SIG-M5 (cell line): Measurements from ENCODE around the gene IQGAP2.
"Not testable (repeated sequence)": the region's sequence is repeated elsewhere in the genome, so short reads cannot be mapped to it uniquely, and the experiment has no call there.

Experiments
- DNase-seq: peaks from one replicate; lab custom pipeline; 2025; lab: John Stamatoyannopoulos, UW

Gene IQGAP2

DNA sequence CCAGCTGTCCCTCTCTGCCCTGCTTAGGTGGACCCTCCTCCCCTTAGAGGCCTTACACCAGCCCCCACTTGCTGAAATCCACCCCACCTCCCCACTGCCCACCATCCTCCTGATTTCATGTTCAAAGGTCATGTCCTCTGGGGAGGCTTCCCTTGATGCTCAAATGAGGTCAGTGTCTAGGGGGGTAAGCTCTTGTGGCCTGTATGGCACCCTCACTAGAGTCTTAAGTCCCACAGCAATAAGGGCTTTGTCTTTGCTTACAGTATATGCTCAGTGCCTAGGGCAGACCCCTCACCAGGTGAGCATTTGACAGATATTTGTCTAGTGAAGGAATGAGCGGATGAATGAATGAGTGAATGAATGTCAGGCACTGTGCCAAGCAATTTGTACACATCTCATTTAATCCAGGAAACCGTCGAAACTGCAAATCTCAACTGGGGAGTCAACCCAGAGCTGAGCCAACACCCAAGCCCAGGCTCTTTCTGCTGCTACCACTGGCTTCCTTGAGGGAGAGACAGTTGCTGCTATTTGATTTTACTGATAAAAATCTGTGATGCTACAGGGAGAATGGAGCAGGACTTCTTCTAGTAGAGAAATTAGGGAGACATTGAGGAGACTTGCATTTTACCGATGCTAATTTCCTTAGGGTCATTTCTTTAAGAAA is 101.9 kb downstream of the IQGAP2 start:
- DNase-seq: no peak

DNA sequence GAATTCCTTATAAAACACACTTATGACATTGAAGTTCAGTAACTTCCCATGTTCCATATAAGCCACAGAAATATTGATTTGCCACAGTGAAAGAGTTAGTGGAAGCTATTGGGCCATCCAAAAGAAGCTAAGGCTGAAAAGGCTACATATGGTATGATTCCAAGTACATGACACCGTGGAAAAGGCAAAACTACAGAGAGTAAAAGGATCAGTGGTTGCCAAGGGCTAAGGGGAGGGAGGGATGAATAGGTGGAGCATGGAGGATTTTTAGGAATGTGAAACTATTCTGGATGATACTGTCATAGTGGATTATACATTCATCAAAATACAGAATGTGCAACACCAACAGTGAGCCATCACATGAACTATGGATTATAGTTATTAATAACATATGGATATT is 110.4 kb downstream of the IQGAP2 start:
- no peak for DNase-seq

DNA sequence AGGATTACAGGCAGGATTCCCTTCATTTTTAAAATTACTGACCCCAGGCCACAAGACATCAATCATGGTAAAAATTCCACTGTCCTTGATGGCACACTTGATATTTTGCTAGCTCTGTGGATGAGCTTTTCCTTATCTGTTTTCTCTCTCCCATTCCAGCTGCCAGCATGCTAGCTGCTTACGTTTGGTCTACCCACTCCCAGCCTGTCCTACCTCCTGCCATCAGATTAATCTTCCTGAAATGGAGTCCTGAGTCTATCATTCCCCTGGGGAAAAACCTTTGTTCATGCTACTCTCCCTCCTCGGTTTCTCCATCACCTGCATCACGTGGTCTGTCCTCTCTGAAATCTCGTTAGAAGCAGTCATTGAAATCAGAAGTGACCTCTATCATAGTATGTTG is 111.2 kb downstream of the IQGAP2 start:
- no peak for DNase-seq

DNA sequence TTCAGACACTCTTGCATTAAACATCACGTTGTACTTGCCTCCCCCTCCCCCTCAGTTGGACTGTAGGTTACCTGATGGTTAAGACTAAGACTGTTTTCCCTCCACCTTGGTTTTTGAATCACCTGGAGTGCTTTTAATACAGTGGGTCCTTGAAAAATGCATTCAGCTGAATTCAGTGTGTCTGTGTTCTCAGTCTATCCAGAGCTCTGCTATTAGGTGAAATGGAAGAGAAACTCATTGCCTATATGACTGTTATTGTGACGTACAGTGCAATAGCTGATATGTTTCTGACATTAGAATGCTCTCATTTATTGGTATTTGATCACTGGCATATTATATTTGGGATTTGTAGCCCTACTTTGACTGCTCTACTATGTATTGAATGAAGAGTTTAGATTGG is 111.6 kb downstream of the IQGAP2 start:
- no peak for DNase-seq

DNA sequence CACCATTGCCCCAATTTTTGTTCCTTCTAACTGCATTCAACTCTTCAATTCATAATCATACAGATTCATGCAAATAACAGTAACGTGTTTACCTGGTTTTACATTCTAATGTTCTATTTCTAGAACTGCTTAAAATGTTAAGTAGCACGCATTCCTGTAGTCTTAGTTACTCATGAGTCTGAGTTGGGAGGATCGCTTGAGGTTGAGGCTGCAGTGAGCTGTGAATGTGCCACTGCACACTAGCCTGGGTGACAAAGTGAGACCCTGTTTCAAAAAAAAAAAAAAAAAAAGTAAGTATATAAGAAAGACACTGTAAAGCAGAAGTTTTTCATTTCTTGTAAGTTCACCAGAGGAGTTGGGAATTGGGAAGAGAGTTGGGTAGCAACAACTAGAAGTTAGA is 114.2 kb downstream of the IQGAP2 start:
- no peak for DNase-seq

DNA sequence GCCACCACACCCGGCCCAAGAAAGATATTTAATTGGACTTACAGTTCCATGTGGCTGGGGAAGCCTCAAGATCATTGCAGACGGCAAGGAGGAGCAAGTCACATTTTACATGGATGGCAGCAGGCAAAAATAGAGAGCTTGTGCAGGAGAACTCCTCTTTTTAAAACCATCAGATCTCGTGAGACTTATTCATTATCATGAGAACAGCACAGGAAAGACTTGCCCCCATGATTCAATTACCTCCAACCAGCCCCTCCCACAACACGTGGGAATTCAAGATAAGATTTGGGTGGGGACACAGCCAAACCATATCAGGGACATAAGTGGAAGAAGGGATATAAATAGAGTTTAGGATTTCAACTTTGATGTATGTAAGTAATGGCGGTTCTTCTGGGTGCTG is 115.2 kb downstream of the IQGAP2 start:
- DNase-seq: not testable (repeated sequence)

DNA sequence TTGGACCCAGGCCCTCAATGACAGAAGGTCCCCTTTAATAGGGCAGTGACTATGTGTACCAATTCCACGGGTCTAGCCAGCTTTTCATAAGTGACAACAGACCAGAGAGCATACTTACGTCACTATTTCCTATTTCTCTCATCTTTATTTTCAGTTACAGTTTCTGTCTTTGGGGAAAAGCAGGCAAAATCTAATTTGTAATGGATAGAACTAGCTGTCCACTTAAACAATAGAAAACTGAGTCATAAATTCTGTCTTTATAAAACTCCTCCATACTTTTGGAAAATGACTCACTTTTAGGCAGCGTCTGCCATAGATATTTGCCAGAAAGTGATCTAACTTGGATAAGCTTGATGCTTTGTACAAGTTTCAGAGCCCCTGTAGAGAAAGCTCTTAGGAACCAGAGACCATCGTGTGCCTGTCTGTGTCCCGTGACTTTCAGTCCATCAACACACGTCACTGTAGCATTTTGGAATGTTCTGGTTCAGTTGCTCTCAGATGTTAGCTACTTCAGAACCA is 118.2 kb downstream of the IQGAP2 start:
- DNase-seq: no peak

DNA sequence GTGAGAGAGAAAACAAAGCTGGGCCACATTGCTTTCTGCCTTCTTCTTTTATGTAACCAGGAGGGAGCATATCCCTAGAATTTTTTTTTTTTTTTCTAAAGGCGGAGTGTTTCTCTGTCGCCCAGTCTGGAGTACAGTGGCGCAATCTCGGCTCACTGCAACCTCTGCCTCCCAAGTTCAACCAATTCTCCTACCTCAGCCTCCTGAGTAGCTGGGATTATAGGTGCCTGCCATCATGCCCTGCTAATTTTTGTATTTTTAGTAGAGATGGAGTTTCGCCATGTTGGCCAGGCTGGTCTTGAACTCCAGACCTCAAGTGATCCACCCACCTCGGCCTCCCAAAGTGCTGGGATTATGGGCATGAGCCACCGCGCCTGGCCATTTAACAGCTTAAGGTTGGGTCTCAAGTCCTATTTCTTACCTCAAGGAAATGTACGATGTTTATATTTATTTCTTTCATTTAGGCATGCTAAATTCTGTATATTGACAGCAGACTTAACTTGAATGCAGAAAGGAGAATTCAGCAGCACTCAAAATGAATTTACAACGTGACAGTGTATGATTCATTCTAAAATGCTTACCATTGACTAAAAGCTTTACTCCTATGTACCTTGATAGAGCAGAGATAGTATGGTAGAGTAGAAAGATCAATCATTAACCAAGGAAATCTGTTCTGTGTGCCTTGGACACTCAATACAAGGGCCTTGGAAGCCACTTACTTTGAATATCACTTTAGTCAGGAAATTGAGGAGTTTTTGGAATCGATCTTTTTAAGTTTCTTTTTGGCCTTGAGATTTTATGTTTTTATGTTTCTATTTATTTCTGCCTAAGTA is 119.2 kb downstream of the IQGAP2 start:
- DNase-seq: no peak

DNA sequence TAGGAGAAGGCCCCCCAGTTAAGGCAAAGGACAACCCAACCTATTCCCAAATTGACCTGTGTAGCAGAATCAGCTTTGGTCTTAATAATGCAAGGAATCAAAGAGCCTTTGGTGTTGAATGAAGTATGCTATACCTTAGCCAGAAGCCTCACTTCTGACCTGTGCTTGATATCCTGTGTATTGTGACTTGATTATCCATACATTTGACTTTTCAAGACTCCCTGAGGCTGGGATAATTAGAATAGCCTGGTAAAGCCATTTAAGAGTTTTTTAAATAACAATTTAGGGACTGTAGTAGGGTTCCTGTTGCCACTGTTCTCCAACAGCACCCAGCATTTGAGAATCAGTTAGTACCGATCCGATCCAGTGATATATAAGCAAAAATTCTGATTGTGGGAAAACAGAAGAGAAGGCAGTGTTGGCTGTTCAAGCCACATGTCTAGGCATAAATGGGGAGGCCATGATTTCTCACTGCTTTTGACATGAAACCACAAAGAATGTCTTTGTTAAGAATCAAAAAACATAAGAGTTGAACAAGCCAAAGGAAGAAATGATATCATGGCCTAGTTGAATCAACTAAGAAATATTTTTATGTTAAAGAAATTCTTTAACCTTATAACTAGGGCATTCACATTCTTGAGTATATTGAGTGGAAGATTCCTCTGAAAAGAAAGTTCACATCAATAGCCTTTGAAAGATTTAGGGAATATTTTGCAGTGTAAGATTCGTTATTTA is 121.2 kb downstream of the IQGAP2 start:
- no peak for DNase-seq

DNA sequence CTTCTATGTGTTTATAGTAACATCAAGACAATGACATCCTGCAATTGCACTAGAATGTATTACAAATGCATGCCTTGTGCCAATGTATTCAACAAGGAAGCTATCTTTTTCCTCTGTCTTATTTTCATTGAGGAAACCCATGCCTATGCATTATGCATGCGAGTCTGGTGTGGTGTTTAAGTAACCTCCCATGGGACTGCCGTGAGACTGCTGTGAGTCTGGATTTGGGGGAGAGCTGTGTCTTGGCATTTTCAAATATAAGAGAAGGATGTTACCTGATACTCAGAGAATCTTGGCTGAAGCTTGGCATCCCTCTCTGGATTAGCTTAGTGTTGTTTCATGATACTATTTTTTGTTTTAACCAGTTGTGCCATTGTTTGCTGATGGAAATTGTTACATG is 121.8 kb downstream of the IQGAP2 start:
- DNase-seq: no peak

DNA sequence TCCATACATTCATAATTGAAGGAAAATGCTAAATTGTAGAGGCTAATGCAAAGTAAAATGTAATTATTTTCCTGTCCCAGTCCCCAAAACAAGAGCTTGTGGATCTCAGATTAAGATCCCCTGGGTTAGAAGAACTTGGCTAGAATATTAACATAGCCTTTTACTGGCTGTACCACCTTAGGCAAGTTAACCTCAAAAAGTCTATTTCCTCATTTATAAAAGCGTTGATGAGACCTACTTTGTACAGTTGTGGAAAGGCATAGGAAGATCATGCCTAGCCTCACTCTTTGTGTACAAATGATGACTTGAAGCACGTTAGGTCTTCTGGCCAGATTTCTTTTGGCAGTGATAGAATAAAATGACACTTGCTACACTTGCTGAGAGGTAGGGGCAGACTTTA is 122.9 kb downstream of the IQGAP2 start:
- DNase-seq: no peak

DNA sequence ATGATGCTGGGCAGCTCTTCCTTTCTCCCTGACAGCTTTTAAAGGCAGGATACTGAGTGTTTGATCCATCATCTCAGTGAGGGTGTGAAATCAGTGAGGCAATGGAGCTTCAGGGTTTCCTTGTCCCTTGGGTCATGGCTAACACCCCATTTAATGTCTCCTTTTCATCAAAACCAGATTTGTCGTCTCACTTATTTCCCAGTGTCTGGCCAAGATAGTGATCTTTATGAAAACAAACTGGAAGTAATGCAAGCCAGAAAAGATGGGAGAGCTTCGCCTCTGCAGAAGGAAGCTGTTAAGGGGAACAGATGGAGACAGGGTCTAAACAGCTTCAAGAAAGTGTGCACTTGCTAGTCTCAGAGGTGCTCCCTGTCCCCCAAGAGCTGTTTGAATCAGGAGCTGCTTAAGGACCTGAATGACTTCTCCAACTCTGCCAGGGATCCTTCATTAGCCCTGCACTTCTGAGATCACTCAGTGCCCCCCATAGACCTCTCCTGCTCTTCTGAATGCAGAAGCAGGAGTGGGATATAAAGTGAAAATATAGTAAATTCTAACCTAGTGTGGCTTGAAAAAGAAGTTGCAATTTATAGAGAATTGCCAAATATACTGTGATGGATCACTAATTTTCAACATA is 124.0 kb downstream of the IQGAP2 start:
- no peak for DNase-seq

DNA sequence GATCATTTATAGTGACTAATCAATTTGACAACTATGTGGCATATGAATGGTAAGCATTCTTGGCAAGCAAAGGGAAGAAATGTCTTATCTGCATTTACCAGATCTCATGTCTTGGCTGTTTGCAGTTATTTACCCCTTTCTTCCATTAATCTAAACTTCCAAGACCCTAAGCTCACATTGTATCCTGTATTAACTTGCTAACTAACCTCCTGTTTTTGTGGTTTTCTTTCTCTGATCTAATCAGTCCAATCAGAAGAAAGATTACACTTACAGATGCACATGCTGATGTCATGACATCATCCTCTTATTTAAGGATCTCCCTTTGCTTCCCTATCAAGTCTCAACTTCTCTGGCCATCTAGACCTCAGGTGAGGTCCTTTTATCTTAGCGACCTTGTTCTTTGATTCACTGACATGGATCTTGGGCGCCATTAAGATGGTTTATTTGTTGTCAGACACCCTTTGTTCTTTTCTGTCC is 124.6 kb downstream of the IQGAP2 start:
- DNase-seq: no peak

DNA sequence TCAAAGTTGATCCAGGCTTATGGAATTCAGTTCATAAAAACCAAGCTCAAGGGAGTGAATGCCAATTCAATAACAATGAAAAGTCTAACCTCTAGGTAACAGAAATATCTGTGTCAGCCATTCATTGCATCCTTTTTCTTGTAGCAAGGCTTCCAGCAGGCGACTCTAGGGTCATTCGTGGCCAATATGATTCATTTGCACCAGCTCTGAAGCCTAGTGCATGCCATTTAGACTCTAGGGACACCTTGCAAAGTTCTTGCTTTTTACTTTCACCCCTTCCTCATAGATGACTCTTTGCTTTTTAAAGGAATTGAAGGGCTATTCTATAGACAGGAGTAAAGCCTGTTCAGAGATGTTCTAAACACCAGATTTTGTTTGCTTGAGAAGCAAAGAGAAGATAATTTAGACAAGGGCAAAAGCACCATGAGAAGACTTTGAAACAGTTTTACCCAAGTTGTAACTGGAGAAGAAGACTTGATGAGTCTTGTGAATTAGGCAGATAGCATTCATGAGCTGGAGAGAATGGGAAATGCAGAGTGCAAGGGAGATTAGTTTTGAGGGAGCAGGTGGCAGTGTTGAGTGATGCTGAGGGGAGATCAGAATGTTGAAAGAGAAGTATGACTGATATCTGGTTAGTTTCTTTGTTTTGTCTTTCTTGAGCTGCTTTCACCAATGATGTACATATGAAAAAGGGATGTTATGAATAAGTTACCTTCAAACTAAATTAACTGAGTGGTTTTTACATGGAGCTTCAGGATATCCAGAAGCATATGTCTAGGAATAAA is 125.7 kb downstream of the IQGAP2 start:
- no peak for DNase-seq

DNA sequence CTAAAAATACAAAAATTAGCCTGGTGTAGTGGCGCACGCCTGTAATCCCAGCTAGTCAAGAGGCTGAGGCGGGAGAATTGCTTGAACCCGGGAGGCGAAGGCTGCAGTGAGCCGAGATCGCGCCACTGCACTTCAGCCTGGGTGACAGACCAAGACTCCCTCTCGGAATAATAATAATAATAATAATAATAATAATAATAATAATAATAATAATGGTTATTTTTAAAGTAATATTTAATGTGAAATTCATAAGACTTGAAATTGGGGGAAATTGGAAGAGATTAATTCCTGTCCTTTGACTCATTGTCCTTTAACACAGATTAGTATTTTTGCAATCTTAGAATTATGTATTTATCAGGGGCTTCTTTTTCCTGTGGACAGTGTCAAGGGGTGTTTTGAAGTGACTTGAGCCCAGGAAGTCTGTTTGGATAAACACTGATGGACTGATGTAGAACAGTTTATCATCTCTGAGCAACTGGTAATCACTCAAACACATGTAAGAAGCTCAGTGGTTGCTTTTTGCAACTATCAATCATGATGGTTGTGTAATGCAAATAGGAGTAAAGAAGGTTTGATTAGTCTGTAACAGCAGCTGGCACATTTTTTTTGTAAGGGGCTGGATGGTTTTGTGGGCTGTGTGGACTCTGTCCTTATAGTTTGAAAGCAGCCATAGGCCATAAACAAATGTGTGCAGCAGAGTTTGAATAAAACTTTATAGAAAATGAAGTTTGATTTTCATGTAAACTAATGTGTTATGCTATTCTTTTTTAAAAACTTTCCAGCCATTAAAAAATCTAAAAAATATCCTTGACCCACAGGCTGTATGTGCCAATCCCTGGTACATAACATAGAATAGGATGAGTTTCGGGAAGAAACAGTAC is 126.6 kb downstream of the IQGAP2 start:
- DNase-seq: no peak

DNA sequence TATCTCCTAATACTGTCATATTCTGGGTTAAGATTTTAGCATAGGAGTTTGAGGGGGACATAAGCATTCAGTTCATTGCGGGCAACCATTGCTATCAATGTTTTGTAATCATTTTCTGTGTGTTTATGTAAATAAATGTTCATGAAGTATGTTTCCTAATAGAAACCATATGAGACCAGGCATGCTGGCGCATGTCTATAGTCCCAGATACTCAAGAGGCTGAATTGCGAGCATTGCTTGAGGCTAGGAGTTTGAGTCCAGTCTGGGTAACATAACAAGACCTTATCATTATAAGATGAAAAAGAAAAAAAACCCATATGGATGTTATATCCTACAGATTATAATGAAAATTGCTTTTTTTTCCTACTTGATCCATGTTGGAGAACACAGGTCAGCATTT is 129.0 kb downstream of the IQGAP2 start:
- no peak for DNase-seq

DNA sequence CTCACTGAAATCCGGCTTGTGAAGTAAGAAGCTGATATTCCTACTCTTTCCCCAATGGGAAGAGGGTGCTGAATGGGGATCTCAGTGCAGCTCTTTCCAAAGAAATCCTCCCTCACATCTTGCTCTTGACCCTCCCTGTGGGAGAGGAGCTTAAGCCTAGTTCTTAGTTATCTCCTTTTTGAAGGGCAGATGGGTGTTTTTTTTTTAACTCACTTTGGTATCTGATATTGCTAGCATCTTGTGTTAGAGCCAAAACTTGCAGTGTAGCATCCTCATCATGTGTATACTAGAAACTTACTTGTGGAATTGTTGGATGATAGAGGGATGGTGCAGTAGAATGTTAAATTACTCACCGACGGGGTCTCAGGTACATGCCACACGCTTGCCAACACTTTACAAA is 129.9 kb downstream of the IQGAP2 start:
- no peak for DNase-seq

DNA sequence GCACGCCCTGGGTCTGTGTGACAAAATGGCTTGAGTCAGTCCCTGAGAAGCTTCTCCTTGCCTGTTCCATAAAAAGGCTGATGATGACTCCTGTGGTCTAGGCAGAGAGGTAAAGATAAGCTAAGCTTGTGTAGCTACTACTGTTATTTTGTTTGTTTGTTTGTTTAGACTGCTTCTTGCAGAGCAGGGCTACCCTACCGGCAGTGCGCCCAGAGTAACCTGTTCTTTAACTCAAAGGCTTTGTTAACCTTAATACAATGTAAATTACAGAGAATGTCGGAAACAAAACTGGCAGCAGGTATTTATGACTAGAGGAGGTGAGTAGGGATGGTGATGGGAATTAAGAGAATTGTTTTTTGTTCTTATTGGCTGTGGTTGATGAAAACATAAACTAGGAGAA is 132.5 kb downstream of the IQGAP2 start:
- no peak for DNase-seq

DNA sequence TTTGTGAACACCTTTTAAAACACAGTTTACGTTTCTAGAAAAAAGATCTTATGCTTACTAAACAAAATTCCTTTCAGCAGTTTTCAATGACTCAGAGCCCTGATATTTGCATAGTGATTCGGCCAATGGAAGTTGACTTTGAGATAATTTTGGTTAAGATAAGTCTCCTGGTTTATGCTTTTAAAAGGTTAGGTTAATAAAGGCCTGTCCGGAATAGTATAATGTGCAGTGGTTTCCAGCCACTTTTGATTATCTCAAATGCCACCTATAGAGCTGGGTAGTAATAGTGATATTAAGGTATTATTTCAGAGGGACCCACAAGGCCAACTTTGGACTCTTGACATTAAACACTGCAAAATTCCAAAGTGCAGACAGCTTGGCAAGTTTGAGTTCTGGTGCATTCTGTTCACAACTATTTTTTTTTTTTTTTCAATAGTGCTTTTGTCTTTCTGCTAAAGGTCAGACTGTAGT is 134.0 kb downstream of the IQGAP2 start:
- DNase-seq: no peak

DNA sequence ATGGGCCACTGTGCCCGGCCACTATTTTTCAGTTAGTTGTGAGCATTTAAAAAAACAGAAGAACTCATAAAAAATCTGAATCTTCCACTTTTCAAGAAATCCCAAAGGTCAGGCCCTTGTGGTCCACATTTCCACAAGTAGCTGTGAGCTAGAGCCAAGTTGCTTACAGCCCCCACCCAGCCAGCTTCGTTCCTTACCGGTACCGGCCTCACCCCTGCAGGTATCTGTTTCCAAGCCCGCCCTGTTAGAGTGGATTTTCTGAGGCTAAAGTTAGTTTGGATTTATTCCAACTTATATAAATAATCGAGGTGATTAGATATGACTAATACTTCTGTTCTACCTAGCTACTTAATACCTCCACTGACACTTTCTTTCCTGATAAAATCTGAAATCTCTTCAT is 139.2 kb downstream of the IQGAP2 start:
- DNase-seq: no peak
